DND-41 (cell line): ENCODE results near the gene FTO.

Experiments
- ATAC-seq: fragments of 200-7000 bp; cut with Tn5 transposase; 3 replicates; pipeline ENCODE4 v1.9.1; 2021; ENCODE audit warnings: low read depth; ENCODE audit not compliant: insufficient read depth
- DNase-seq: peaks from one replicate; pipeline ENCODE4 v3.0.0-alpha.2; 2020
- H2AFZ ChIP-seq: 2 replicates; pipeline ENCODE4 v1.6.0; 2012; ENCODE audit warnings: low read depth, low read length
- H3K27ac ChIP-seq: 2 replicates; pipeline ENCODE4 v1.5.1; 2012; ENCODE audit warnings: low read length, inconsistent platforms
- H3K27me3 ChIP-seq: fragments of 200-600 bp; sonication (generic); 2 replicates; pipeline ENCODE4 v1.6.0; 2012; ENCODE audit warnings: low read length, mild to moderate bottlenecking, inconsistent platforms; ENCODE audit not compliant: insufficient read depth, poor library complexity
- H3K36me3 ChIP-seq: 2 replicates; pipeline ENCODE4 v1.5.1; 2012; ENCODE audit warnings: low read length, inconsistent platforms; ENCODE audit not compliant: insufficient read depth
- H3K4me1 ChIP-seq: 2 replicates; pipeline ENCODE4 v1.5.1; 2012; ENCODE audit warnings: mild to moderate bottlenecking, low read length; ENCODE audit not compliant: insufficient read depth
- H3K4me2 ChIP-seq: 2 replicates; pipeline ENCODE4 v1.6.0; 2012; ENCODE audit warnings: mild to moderate bottlenecking, moderate library complexity, low read length, inconsistent platforms; ENCODE audit not compliant: insufficient read depth
- H3K4me3 ChIP-seq, 2 experiments: fragments of 200-600 bp in 1 of 2; shearing (Covaris generic) in 1 of 2; 2 replicates each; pipeline ENCODE4 v1.5.1; 2012 to 2016; ENCODE audit warnings: inconsistent platforms in 2 of 2, low read length in 2 of 2, mild to moderate bottlenecking in 2 of 2, low read depth in 1 of 2, moderate library complexity in 1 of 2
- H3K79me2 ChIP-seq: 2 replicates; pipeline ENCODE4 v1.6.0; 2012; ENCODE audit warnings: low read length, inconsistent platforms; ENCODE audit not compliant: insufficient read depth
- H3K9ac ChIP-seq: 2 replicates; pipeline ENCODE4 v1.6.0; 2012; ENCODE audit warnings: low read depth, mild to moderate bottlenecking, inconsistent platforms, low read length, moderate library complexity
- H3K9me3 ChIP-seq: 2 replicates; pipeline ENCODE4 v1.5.1; 2012; ENCODE audit warnings: low read length, moderate library complexity, mild to moderate bottlenecking, inconsistent platforms; ENCODE audit not compliant: insufficient read depth, severe bottlenecking
- H4K20me1 ChIP-seq: 2 replicates; pipeline ENCODE4 v1.6.0; 2012; ENCODE audit warnings: low read length; ENCODE audit not compliant: insufficient read depth
- EZH2 ChIP-seq: IDR thresholded peaks from 3 replicates; pipeline ENCODE4 v1.6.1; 2012; ENCODE audit warnings: borderline replicate concordance, low read depth, mild to moderate bottlenecking, moderate library complexity, low read length, inconsistent platforms; ENCODE audit not compliant: severe bottlenecking
- TF ChIP-seq, protein P1 (sequence below): IDR thresholded peaks from 2 replicates; pipeline ENCODE4 v1.5.1; 2012; ENCODE audit warnings: borderline replicate concordance, low read length, moderate library complexity, mild to moderate bottlenecking; ENCODE audit not compliant: poor library complexity, severe bottlenecking; ENCODE audit errors: extremely low read depth

The FTO gene

GRCh38 chr16:54096607-54097006 lies 392.7 kb downstream of the FTO start:
- Histone ChIP-seq H3K9me3 (peaks cover 4% of the 10 kb centered on the region), H3K4me3 (no peak overlapping the region), H3K79me2 (no peaks in the 10 kb centered on the region), H4K20me1 (no peaks in the 10 kb centered on the region), H2AFZ (no peak overlapping the region), H3K27me3 (no peaks in the 10 kb centered on the region), H3K4me2 (no peak overlapping the region), H3K36me3 (0 out of 2 replicates have a peak, but pooled peaks cover 7% of the 10 kb centered on the region), H3K27ac (no peak overlapping the region), H3K9ac (no peak overlapping the region), H3K4me1 (no peaks in the 10 kb centered on the region)
- no peak for DNase-seq
- ATAC-seq = no peak
- TF ChIP-seq EZH2 = no peak
- TF ChIP-seq, protein P1, sequence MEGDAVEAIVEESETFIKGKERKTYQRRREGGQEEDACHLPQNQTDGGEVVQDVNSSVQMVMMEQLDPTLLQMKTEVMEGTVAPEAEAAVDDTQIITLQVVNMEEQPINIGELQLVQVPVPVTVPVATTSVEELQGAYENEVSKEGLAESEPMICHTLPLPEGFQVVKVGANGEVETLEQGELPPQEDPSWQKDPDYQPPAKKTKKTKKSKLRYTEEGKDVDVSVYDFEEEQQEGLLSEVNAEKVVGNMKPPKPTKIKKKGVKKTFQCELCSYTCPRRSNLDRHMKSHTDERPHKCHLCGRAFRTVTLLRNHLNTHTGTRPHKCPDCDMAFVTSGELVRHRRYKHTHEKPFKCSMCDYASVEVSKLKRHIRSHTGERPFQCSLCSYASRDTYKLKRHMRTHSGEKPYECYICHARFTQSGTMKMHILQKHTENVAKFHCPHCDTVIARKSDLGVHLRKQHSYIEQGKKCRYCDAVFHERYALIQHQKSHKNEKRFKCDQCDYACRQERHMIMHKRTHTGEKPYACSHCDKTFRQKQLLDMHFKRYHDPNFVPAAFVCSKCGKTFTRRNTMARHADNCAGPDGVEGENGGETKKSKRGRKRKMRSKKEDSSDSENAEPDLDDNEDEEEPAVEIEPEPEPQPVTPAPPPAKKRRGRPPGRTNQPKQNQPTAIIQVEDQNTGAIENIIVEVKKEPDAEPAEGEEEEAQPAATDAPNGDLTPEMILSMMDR = no peak

DNA sequence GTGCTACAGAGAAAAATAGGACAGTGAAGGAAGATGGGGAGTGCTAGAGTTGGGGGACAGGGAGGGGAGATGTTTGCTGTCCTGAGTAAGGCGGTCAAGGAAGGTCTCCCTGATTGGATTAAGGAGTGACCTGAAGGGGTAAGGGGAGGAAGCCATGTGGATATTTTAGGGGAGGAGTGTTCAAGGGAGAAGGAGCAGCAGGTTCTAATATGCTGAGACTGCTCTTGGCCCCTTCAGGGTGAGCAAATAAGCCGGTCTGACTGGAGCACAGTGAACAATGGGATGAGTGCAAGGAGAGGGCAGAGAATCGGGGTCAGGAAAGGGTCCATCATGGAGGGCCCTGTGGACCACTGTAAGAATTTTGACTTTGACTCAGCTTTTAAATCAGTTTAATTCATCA lies 393.8 kb downstream of the FTO start:
- H3K4me1 ChIP-seq = no peaks in the 10 kb centered on the region

GRCh38 chr16:54098247-54098646 lies 394.3 kb downstream of the FTO start:
- TF ChIP-seq, protein P1 = no peak
- no peak for TF ChIP-seq EZH2
- H3K79me2 ChIP-seq = no peaks in the 10 kb centered on the region
- H2AFZ ChIP-seq = no peak overlapping the region
- H3K9me3 ChIP-seq = peaks cover 4% of the 10 kb centered on the region
- no peak overlapping the region for H3K4me2 ChIP-seq
- H3K27ac ChIP-seq = no peak overlapping the region
- no peaks in the 10 kb centered on the region for H4K20me1 ChIP-seq
- no peaks in the 10 kb centered on the region for H3K4me1 ChIP-seq
- H3K27me3 ChIP-seq = no peaks in the 10 kb centered on the region
- H3K4me3 ChIP-seq = no peak overlapping the region
- no peak overlapping the region for H3K9ac ChIP-seq
- H3K36me3 ChIP-seq = 0 out of 2 replicates have a peak, but pooled peaks cover 7% of the 10 kb centered on the region
- no peak for ATAC-seq
- no peak for DNase-seq

More for the DNA sequence above, 393.8 kb downstream of the FTO start:
- Histone ChIP-seq H2AFZ (no peak overlapping the region), H3K4me2 (no peak overlapping the region), H3K9me3 (peaks cover 4% of the 10 kb centered on the region), H3K27ac (0 out of 2 replicates have a peak overlapping the region, but pooled peaks have one; percentile 7), H4K20me1 (no peaks in the 10 kb centered on the region), H3K9ac (no peak overlapping the region), H3K36me3 (0 out of 2 replicates have a peak, but pooled peaks cover 7% of the 10 kb centered on the region), H3K27me3 (no peaks in the 10 kb centered on the region), H3K4me3 (no peak overlapping the region), H3K79me2 (no peaks in the 10 kb centered on the region)
- ATAC-seq = no peak
- TF ChIP-seq EZH2 = no peak
- TF ChIP-seq, protein P1 = no peak
- DNase-seq = no peak
